ENCODE measurements around the gene GEMIN5.
"Not testable (repeated sequence)": the region's sequence is repeated elsewhere in the genome, so short reads cannot be mapped to it uniquely, and the experiment has no call there.

GEMIN5 gene, protein sequence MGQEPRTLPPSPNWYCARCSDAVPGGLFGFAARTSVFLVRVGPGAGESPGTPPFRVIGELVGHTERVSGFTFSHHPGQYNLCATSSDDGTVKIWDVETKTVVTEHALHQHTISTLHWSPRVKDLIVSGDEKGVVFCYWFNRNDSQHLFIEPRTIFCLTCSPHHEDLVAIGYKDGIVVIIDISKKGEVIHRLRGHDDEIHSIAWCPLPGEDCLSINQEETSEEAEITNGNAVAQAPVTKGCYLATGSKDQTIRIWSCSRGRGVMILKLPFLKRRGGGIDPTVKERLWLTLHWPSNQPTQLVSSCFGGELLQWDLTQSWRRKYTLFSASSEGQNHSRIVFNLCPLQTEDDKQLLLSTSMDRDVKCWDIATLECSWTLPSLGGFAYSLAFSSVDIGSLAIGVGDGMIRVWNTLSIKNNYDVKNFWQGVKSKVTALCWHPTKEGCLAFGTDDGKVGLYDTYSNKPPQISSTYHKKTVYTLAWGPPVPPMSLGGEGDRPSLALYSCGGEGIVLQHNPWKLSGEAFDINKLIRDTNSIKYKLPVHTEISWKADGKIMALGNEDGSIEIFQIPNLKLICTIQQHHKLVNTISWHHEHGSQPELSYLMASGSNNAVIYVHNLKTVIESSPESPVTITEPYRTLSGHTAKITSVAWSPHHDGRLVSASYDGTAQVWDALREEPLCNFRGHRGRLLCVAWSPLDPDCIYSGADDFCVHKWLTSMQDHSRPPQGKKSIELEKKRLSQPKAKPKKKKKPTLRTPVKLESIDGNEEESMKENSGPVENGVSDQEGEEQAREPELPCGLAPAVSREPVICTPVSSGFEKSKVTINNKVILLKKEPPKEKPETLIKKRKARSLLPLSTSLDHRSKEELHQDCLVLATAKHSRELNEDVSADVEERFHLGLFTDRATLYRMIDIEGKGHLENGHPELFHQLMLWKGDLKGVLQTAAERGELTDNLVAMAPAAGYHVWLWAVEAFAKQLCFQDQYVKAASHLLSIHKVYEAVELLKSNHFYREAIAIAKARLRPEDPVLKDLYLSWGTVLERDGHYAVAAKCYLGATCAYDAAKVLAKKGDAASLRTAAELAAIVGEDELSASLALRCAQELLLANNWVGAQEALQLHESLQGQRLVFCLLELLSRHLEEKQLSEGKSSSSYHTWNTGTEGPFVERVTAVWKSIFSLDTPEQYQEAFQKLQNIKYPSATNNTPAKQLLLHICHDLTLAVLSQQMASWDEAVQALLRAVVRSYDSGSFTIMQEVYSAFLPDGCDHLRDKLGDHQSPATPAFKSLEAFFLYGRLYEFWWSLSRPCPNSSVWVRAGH (N-terminal part only)

DNA sequence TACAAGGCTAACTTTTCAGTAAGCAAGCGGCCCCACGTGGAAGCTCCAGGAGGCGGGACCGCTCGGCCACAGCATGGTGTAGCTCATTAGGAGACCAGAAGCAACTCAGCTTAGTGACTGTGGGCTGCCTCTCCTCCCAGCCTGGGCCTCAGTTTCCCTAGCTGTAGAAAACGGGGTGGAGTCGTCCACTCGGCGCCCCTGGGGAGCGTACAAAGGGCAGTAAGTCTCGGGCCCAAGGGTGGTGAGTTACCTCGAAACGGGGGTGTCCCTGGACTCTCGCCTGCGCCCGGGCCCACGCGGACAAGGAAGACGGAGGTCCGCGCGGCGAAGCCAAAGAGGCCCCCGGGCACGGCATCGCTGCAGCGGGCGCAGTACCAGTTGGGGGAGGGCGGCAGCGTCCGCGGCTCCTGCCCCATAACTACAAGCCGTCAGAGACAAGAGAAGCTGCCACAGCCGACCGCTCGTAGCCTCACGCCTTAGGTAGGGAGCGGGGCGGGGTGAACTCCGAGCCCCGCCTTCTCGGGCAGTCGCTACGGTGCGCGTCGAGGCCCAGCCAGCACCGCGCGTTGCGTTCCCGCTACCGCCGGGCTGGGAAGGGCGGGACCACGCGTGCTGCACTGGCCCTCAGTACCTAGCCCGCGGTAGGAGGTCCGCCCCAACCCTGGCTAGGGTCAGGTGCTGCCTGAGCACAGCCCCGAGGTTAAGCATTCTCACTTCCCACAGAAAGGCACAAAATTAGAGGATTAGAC, at the start of gene GEMIN5:
GEMIN5 (minus strand) TSS at position 494 of the 749 bp plus-strand sequence; CDS start at position 416, 78 bp downstream.
- DNase-seq = peak; percentile 84

DNA sequence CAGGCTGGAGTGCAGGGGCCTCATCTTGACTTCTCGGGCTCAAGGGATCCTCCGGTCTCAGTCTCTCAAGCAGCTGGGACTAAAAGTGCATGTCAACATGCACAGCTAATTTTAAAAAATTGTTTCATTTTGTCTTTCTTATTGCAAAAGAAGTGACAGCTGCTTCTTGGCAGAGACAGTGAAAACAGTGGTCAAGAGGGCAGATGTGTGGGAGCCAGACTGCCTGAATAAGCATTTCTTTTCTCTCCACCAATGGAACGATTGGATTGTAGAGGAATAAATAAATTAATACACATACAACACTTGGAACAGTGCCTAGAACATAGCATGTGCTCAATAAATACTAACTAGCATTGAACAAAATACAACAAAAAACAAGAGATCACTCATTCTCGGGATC, 48.1 kb upstream of the GEMIN5 start:
- DNase-seq = no peak

DNA sequence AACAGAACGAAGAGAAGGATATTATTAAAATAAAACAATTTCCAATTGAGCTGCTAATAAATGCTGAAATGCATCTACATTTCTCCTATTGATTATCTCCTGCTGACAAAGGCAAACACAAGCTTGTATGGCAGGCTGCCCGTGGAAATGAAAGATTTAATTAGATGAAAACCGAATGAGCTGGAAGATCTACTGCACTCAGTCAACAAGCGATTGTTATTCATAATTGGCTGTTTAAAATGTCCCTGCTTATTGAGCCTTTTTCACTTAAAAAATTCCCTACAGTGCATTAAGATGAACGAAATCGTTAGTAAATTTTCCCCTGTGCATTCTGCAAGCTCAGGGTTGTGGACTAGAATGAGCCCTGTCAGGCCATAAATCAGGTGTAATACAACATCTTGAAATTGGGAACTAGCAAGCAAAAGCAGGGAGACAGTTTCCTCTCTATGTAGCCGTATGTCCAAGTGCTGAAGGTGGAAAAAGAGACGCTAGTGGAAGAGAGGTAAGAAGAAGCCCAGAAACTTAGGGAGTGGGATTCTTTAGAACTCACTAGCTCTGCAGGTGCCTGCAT, 47.0 kb upstream of the GEMIN5 start:
- DNase-seq = no peak

DNA sequence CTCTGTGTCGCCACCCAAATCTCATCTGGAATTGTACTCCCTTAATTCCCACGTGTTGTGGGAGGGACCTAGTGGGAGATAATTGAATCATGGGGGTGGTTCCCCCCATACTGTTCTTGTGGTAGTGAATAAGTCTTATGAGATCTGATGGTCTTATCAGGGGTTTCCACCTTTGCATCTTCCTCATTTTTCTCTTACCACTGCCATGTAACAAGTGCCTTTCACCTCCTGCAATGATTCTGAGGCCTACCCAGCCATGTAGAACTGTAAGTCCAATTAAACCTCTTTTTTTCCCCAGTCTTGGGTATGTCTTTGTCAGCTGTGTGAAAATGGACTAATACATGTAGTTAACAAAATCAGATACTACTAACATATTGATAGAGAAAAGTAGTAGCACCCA, 40.3 kb upstream of the GEMIN5 start:
- not testable (repeated sequence) for DNase-seq

DNA sequence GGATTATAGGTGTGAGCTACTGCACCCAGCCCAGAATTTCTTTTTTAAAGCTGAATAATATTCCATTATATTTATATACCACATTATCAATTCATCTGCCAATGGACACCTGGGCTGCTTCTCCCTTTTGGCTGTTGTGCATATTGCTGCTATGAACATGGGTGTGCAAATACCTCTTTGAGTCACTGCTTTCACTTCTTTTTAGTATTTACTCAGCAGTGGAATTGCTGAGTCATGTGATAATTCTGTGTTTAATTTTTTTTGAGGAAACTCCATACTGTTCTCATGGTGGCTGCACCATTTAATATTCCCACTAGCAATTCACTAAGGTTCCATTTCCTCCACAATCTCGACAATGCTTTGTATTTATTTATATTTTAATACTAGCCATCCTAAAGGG, 39.4 kb upstream of the GEMIN5 start:
- DNase-seq = no peak

DNA sequence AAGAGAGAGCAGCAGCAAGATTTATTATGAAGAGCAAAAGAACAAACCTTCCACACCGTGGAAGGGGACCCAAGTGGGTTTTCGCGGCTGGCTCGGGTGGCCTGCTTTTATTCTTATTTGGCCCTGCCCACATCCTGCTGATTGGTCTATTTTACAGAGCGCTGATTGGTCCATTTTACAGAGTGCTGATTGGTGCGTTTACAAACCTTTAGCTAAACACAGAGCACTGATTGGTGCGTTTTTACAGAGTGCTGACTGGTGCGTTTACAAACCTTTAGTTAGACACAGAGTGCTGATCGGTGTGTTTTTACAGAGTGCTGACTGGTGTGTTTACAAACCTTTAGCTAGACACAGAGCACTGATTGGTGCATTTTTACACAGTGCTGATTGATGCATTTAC, 38.1 kb upstream of the GEMIN5 start:
- DNase-seq = not testable (repeated sequence)

DNA sequence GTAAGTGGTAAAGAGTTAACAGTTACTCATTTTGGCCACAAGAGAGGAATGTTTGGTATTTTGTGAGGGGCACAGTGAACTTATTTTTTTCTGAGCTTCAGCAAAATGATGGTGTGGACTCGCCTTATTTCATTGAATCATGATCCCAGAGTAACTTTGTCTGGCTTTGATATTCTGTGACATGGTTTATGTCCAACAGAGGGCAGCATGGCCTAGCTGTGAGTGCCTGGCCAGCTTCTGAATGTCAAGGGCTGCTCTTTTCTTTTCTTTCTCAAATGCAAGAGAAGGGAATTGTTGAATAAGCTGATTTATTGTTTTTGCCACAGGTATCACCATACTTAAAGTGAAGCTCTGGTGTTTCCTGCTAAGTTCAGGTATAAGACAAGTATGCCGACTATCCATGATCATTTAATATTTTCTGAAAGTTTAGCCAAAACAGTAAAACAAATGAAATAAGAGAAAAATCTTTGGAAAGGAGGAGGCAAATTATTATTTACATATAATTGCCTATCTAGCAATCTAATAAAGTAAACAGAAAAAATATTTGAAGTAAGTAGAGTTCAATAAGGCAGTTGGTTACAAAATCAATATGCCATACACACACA, 34.6 kb upstream of the GEMIN5 start:
- peak; percentile 46 for DNase-seq

DNA sequence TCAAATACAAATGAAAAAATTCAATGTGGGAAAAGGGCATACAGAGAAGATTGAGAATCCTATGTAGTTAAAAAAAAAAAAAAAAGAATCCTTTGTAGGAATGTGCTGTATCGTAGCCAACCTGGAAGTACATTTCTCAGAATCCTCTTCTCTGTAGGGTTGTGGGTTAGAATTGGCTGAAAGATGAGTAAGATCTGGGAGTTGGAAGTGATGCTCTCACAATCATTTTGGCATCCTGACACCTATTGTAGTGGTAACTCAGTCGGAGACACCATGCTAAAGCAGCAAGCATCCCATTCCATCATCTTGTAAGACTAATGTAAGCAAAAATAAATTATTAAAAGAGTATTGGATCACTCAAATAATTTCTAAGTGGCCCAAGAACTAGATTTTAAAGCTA, 33.5 kb upstream of the GEMIN5 start:
- no peak for DNase-seq

DNA sequence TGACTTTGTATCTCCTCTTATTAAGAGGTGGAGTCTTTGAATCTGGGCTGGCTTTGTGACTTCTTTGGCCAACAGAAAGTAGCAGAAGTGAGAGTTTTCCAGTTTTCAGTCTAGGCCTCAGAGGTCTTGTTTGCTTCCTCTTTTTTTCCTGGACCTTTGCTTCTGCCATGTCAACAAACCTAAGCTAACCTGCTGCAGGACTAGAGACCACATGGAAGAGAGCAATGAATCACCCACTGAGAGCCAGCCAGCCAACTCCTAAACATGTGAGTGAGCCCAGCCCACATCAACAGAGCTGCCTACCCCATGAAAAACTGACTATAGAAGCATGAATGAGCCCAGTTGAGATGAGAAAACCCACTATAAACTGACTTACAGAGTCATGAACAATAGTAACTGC, 32.7 kb upstream of the GEMIN5 start:
- no peak for DNase-seq

DNA sequence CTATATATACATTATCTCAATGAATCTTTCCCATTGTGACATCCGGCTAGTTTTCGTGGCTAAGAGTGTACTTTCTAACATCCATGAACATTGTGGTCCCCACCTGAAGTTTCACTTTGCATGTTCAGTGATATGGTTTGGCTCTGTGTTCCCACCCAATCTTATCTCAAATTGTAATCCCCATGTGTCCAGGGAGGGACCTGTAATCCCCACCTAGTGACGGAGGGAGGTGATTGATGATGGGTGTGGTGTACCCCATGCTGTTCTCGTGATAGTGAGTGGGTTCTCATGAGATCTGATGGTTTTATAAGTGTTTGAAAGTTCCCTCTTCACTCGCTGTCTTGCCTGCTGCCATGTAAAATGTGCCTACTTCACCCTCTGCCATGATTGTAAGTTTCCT, 30.9 kb upstream of the GEMIN5 start:
- no peak for DNase-seq

DNA sequence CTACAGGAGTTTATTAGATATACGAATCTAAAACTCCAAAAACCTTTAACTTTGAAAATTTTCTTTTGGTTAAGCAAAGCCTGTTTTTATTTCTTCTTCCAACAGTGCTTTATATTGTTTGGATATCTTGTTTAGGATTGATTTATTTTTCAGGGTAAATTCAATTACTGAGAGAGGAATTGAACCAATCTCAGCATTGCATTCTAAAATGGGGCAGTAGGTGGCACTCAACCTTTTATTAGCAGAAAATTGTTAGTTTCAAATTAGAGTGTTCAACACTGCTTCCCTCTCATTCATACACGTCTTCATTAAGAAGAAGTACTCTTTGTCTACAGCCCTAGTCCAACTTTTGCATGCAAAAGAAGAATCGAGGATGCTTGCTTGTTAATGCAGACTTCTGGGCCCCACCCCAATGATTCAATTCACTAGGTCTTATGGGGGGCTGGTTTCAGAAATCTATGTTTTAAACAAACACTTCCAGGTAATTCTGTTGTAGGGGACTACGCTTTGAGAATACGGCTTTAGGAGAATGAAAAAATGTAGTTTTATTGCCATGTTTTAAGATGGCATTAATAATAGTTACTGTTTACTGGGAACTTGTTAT, 29.5 kb upstream of the GEMIN5 start:
- peak; percentile 13 for DNase-seq

DNA sequence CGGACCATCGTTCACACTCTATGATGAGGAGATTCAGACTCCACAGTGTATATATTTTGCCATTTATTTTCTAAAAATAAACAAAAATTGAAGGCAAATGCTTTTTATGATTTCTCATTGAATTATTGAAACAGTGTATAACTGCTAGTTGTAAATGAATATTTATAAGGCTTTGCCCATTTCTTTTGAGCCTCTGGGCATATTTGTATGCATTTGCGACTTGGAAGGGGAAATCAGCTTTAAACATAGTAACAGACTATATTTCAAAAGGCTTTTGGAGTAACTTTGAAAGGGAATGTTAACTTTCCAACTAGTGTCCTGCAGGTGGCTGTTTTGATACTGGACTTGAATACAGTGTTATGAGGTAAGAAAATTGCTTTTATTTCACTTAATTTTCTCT, 28.9 kb upstream of the GEMIN5 start:
- DNase-seq = no peak

DNA sequence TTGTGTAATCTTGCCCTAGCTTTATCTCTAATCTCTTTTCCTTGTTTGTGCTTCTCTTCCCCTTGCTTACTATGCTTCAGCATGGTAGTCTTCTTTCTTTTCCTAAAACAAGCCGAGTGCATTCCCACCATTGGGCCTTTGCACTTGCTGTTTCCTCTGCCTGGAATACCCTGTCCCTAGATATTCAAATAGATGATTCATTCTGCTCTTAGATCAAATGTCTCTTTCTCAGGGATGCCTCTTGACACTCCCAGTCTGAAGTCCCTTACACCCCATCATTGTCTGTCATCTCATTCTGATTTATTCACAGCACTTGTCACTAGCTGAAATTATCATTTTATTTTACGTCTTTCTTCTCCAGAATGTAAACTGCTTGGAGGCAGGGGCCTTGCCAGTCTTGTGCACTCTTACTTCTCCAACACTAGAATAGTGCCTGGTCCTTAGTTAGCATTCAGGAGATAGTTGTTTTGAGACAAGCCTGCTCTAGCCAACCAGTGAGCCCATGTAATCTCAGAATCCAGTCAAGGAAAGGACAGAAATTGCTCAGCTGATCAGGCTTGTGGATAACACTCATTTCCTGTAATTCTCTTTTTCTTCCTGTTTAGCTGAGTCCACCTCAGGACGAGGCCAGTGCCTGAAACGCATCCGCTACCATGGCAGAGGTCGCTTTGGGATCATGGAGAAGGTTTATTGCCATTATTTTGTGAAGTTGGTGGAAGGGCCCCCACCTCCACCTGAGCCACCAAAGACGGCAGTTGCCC, 28.2 kb upstream of the GEMIN5 start:
- DNase-seq = no peak

DNA sequence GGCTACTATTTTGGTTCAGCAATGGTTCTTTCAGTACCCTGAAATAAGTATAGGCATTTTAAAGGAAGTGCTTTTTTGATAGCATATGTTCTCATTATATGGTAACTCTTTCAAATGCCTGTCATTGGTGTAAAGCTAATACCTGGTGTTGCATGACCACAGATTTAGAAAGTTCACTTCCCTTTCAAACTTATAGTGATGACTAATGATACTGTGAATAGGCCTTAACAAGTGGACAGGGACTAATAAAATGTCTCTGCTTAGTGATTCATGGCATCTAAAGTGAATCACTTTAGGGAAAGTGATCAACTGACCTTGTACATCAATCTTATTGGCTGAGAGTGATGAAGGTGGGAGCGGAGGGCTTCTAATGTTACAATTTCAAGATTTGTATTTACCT, 24.5 kb upstream of the GEMIN5 start:
- DNase-seq = no peak

DNA sequence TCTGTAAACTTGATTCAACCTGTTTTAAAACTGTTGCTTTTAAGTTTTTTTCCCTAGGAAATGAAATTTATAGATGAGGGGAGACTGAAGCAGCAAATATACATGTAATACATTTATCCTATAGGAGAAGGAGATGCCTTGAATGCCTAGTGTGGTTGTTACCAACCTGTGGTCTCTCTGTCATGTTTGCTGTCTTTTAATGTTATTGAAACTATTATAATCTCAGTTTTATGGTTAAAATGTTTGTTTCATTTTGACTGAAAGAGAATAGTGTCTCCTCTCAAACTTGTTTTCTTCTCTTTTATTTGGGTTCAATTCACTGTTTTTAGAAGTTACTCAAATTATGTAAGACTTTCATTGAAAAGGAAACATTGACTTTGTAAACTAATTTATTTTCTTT, 18.7 kb upstream of the GEMIN5 start:
- DNase-seq = no peak

DNA sequence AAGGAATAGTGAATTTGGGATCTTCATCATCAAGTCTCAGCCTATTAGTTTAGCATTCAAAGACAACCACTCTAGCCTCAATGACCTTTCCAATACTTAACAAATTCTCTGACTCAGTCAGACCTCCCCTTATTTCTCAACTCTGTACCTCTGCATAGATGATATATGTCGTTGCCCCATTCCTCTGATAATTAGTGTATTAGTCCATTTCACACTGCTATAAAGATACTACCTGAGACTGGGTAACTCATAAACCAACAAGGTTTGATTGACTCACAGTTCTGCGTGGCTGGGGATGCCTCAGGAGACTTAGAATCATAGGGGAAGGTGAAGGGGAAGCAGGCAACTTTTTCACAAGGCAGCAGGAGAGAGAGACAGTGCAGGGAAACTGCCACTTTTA, 11.8 kb upstream of the GEMIN5 start:
- no peak for DNase-seq

DNA sequence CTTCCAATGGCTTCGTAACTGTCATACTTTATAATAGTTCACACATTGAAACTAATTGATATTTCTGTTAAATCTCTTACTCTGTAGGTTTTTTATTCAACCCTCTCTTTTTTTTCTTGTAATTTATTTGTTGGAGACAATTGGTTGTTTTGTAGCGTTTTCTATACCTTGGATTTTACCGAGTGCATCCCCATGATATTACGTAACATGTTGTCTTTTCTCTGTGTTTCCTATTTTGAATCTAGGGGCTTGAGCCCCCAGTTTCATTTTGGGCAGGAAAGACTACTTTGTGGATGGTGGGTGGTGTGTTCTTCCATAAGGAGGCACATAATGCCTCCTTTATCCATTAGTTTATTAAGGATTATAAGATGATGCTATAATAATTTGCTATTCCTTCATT, 10.3 kb upstream of the GEMIN5 start:
- DNase-seq = no peak

DNA sequence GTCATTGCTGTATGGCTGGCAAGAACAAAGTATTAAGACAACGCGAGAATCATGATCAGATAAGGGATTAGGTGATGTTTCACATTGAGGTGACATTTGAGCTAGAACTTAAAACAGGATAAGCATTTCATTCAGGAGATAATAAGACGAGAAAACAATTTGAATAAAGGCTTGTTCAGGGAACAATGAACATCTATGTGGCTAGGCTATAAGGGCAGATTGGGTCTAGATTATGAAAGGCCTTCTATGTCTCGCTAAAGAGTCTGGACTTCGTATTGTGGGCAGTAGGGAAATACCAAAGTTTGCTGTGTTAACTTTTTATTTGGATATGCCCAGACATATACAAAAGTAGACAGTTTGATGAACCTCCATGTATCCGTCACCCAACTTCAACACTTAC, 9.8 kb upstream of the GEMIN5 start:
- DNase-seq = peak; percentile 86

DNA sequence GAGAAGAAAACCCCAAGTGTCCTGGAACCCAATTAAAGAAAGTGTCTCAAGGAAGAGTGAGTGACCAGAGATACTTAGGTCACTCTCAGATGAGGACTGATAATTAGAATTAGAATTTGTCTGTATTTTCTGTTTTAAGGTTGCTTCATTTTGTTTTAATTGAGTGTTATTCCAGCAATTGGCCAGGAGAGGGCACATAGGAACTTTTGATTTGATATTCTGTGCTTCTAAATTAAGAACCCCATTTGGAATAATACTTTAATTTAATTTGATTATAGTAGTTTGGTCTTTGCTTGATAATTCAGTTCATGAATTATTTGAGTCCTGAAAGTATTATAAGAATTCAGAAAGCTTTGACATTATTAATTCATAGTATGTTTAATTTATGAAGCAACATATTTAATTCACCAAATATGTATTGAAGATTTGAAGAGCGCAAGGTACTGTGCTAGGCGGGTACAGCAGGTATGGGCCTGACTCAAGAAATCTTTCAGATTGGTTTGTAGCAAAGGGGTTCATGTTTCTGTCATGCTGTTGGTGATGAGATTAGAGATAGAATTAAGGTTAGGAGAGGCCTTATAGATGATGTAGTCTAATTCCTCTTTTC, 7.8 kb upstream of the GEMIN5 start:
- DNase-seq = peak; percentile 2

DNA sequence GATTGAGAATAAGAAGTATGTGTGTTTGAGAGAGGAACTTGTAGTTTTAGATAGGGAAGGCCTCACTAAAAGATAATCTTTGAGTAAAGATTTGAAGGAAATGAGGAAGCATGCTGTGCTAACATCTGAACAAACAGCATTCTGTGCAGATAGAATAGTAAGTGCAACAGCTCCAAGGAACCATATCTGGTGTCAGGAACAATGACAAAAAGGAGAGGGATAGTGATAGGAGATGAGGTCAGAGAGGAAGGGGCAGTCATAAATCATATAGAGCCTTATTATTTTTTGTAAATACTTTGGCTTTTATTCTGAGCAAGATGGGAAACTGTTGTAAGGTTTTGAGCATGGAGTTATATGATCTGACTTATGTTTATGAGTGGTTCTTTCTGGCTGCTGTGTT, 6.7 kb upstream of the GEMIN5 start:
- no peak for DNase-seq
